Thoracic aorta (tissue), 2 donors: ENCODE data around the gene PARD3B. TPM values are rescaled to one million over a fixed set of nuclear protein-coding genes. Genes with fewer than 3 reads are reported as not detected.

ENCODE experiments used
- ATAC-seq: fragments of 150-250 bp; one replicate; pipeline ENCODE4 v1.8.0; 2017; ENCODE audit warnings: low read depth; ENCODE audit not compliant: insufficient number of reproducible peaks, low FRiP score
- DNase-seq: peaks from one replicate; pipeline ENCODE4 v3.0.0-alpha.2; 2020; ENCODE audit warnings: low spot score
- H3K27ac ChIP-seq, 2 donors: fragments of 200-600 bp; sonication (generic); 1 replicate in 1 of 2; 2 replicates in 1 of 2; pipeline ENCODE4 v1.5.1; 2016; ENCODE audit warnings: mild to moderate bottlenecking in 2 of 2, moderate library complexity in 2 of 2
- H3K27me3 ChIP-seq: fragments of 200-600 bp; sonication (generic); replicated peaks from 2 replicates; pipeline ENCODE4 v1.6.0; 2016; ENCODE audit warnings: mild to moderate bottlenecking; ENCODE audit not compliant: insufficient read depth
- H3K36me3 ChIP-seq: fragments of 200-600 bp; sonication (generic); one replicate; pipeline ENCODE4 v1.5.1; 2016
- H3K4me1 ChIP-seq, 2 donors: fragments of 200-600 bp; sonication (generic); 1 replicate in 1 of 2; 2 replicates in 1 of 2; pipeline versions ENCODE4 v1.5.1 to v1.6.0; 2016; ENCODE audit warnings: low read depth in 2 of 2, mild to moderate bottlenecking in 1 of 2; ENCODE audit not compliant: control insufficient read depth in 1 of 2
- H3K4me3 ChIP-seq: fragments of 200-600 bp; sonication (generic); 2 replicates; pipeline ENCODE4 v1.5.1; 2016; ENCODE audit warnings: mild to moderate bottlenecking
- H3K9me3 ChIP-seq: fragments of 200-600 bp; sonication (generic); 2 replicates; pipeline ENCODE4 v1.5.1; 2016
- CTCF ChIP-seq: fragments of 200-600 bp; sonication (generic); IDR thresholded peaks from one replicate; pipeline ENCODE4 v1.5.1; 2019; ENCODE audit warnings: antibody characterized with exemption
- total RNA-seq, 2 donors: library from RNA; depleted of rRNA; stranded (reverse); fragments of >200 nt; gene quantifications; one replicate each; pipeline versions ENCODE4 v1.1.0 to v1.2.3, GENCODE V29; 2016

Gene PARD3B
- total RNA-seq, 2 donors from 2014 or later, result 25.7 to 34.5 TPM

GRCh38 chr2:205237524-205237923 is 692.2 kb downstream of the PARD3B start:
- ATAC-seq (no peak), DNase-seq (no peak)
- Histone ChIP-seq H3K4me3 (no peak overlapping the region), H3K36me3 (no peaks in the 10 kb centered on the region), H3K27me3 (no peaks in the 10 kb centered on the region), H3K27ac (no peak overlapping the region), H3K4me1 (no peaks in the 10 kb centered on the region), H3K9me3 (no peaks in the 10 kb centered on the region)
- no peak for TF ChIP-seq CTCF

GRCh38 chr2:205245001-205245400 is 699.7 kb downstream of the PARD3B start:
- no peak for DNase-seq
- Histone ChIP-seq H3K4me1 (peaks cover 0 to 10% of the 10 kb centered on the region in 2 donors), H3K36me3 (no peaks in the 10 kb centered on the region), H3K4me3 (no peak overlapping the region), H3K27me3 (no peaks in the 10 kb centered on the region), H3K27ac (no peak overlapping the region), H3K9me3 (no peaks in the 10 kb centered on the region)
- ATAC-seq, result no peak
- no peak for TF ChIP-seq CTCF

GRCh38 chr2:205245652-205246051 is 700.4 kb downstream of the PARD3B start:
- no peak overlapping the region for H3K4me3 ChIP-seq
- peaks cover 0 to 10% of the 10 kb centered on the region in 2 donors for H3K4me1 ChIP-seq
- H3K36me3 ChIP-seq, result no peaks in the 10 kb centered on the region
- no peak overlapping the region for H3K27ac ChIP-seq
- H3K27me3 ChIP-seq, result no peaks in the 10 kb centered on the region
- ATAC-seq (no peak), DNase-seq (no peak)
- H3K9me3 ChIP-seq, result no peaks in the 10 kb centered on the region
- TF ChIP-seq CTCF, result no peak

- ATAC-seq (no peak), DNase-seq (no peak)
- no peak for TF ChIP-seq CTCF
- H3K9me3 ChIP-seq, result no peaks in the 10 kb centered on the region
- no peaks in the 10 kb centered on the region for H3K36me3 ChIP-seq
- no peaks in the 10 kb centered on the region for H3K4me1 ChIP-seq
- H3K27me3 ChIP-seq, result no peaks in the 10 kb centered on the region
- H3K27ac ChIP-seq, result no peak overlapping the region
- H3K4me3 ChIP-seq, result no peak overlapping the region
Measured at GRCh38 chr2:205259121-205259520, 713.8 kb downstream of the PARD3B start.

- H3K4me1 ChIP-seq, result no peaks in the 10 kb centered on the region
- H3K27ac ChIP-seq, result no peak overlapping the region
- H3K27me3 ChIP-seq, result no peaks in the 10 kb centered on the region
- ATAC-seq (no peak), DNase-seq (no peak)
- no peaks in the 10 kb centered on the region for H3K9me3 ChIP-seq
- H3K4me3 ChIP-seq, result no peak overlapping the region
- no peak for TF ChIP-seq CTCF
- H3K36me3 ChIP-seq, result no peaks in the 10 kb centered on the region
Measured at GRCh38 chr2:205261516-205262020, 716.3 kb downstream of the PARD3B start.
